ENCODE data around the gene USP53. TPM values are rescaled to one million over a fixed set of nuclear protein-coding genes. Genes with fewer than 3 reads are reported as not detected.
"Not testable (repeated sequence)": the region's sequence is repeated elsewhere in the genome, so short reads cannot be mapped to it uniquely, and the experiment has no call there.

The USP53 gene
- total RNA-seq, 1 donor from 2014 or later, result 18.5 TPM

GRCh38 chr4:119228406-119228805 is 15.9 kb downstream of the USP53 start:
- no peak for DNase-seq (ENCODE audit: low read depth in 2 of 2)

GRCh38 chr4:119229908-119230687 is 17.6 kb downstream of the USP53 start:
- no peak for DNase-seq (ENCODE audit: low read depth in 2 of 2)

- peak; percentile 20 to 36 for DNase-seq (ENCODE audit: low read depth in 2 of 2)
Observed at GRCh38 chr4:119231491-119231890, 19.0 kb downstream of the USP53 start.

DNA sequence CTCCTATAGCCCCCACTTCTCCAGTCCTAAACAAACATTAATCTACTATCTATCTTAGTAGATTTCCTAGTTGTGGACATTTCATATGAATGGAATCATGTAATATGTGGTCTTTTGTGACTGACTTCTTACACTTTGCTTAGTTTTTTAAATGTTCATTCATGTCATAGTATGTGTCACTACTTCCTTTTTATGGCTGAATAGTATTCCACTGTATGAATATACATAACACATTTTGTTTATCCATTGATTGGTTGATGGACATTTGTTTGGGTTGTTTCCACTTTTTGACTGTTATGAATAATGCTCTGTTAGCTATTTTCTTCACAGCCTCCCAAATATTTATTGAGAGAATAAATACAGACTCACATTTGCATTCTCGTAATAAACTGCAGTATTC is 19.8 kb downstream of the USP53 start:
- DNase-seq (ENCODE audit: low read depth in 2 of 2), result no peak

- DNase-seq (ENCODE audit: low read depth in 2 of 2), result no peak
Observed at GRCh38 chr4:119233191-119233590, 20.7 kb downstream of the USP53 start.

DNA sequence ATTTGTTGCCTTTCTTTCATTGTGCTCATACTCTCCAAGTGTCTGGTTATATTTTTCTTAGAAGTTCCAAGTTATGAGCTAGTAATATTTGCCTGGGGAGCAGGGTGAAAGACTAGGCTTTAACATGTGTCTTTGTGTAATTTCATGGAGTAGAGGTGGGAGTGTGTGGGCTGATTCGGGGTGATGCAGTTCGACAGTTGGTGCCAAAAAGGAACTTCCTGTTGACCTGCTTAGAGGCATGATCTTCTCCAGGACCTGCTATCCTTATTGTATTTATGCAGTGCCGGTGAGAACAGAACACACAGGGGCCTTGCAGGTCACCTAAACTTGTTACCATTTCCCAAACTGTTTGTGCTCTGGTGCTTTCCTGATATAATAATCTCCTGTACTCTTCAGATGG is 21.2 kb downstream of the USP53 start:
- DNase-seq (ENCODE audit: low read depth in 2 of 2), result peak; percentile 55 to 65

DNA sequence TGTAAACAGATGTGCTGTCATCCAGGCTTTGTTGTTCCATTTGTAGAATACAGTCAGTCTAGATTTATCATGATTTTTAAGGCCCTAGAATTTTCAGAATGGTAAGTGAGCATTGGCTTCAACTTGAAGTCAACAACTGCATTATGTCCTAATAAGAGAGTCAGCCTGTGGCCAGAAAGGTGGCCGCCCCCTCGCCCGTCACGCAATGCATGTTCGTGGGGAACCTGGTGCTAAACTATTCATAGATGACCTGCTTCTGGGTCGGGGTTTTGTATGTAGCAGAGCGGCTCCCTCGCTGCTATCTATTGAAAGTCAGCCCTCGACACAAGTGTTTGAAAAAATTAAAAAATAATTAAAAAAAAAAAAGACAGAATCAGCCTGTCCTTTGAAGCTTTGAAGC is 24.7 kb downstream of the USP53 start:
- DNase-seq (ENCODE audit: low read depth in 2 of 2), result no peak

DNA sequence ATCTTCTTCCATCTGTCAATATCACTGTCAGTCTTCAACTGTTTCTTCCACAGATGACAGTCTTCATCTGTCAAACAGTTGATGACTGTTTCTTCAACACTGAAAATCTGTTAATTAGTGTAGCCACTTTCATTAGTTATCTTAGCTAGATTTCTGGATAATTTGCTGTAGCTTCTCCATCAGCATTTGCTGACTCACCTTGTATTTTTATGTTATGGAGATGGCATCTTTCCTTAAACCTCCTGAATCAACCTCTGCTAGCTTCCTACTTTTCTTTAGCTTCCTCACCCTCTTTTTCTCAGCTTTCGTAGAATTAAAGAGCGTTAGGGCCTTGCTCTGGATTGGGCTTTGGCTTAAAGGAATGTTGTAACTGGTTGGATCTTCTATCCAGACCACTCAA is 25.1 kb downstream of the USP53 start:
- no peak for DNase-seq (ENCODE audit: low read depth in 2 of 2)

DNA sequence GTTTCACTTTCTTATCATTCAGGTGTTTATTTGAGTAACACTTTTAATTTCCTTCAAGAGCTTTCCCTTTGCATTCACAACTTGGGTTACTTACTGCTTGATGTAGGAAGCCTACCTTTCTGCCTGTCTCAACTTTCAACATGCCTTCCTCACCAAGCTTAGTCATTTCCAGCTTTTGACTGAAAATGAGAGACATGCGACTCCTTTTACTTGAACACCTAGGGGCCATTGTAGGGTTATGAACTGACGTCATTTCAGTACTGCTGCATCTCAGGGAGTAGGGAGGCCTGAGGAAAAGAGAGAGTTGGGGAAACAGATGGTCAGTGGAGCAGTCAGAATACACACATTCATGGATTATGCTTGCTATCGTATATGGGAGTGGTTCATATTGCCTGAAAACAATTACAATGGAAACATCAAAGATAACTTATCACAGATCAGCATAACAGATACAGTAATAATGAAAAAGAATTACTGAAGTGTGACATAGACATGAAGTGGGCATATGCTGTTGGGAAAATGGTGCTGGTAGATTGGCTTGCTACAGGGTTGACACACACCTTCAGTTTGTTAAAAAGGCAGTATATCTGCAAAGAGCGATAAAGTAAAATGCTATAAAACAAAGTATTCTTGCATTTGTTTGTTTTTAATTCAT is 25.7 kb downstream of the USP53 start:
- peak in 1 of 2 donors; percentile 81 for DNase-seq (ENCODE audit: low read depth in 2 of 2)

- DNase-seq (ENCODE audit: low read depth in 2 of 2), result no peak
Observed at GRCh38 chr4:119240128-119240527, 27.6 kb downstream of the USP53 start.

GRCh38 chr4:119240568-119240967 is 28.1 kb downstream of the USP53 start:
- no peak for DNase-seq (ENCODE audit: low read depth in 2 of 2)

GRCh38 chr4:119242417-119242816 is 29.9 kb downstream of the USP53 start:
- no peak for DNase-seq (ENCODE audit: low read depth in 2 of 2)

- DNase-seq (ENCODE audit: low read depth in 2 of 2), result no peak
Observed at GRCh38 chr4:119243868-119244267, 31.4 kb downstream of the USP53 start.

DNA sequence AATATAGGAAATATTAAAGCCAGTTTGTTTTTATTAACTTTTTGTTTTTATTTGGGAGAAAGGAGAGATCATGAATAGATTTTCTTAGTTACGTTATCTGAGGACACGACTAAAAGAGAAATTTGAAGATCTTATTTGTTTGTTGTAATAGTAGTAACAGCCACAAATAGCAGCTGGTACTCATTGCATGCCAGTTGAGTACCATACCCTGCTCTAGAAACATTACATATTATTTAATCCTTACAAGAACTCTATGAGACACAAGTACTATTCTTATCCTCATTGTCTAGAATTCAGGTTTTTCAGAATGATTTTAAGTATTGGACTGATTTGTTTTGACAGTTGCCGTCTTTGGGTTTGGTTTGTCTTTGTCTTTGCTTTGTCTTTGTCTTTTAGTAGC is 31.8 kb downstream of the USP53 start:
- peak in 1 of 2 donors; percentile 21 for DNase-seq (ENCODE audit: low read depth in 2 of 2)

DNA sequence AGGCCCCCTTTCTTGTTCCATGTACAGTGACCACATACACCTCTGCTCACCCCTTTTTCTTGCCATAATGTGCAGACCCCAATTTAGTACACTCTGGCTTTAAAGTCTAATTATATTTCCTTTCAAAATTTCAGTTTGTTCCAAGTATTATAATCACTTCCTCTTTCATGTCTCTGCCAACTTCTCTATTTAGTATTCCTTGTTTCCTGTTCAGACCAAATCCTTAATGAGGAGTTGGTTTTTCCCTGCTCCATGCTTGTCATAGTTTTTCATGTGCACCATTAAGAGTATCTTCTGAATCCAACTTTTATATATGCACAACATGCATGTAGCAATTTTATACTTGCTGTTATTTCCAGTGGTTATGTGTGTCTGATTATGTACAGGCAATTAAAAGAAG is 32.3 kb downstream of the USP53 start:
- DNase-seq (ENCODE audit: low read depth in 2 of 2), result peak in 1 of 2 donors; percentile 58

GRCh38 chr4:119246177-119246733 is 33.7 kb downstream of the USP53 start:
- no peak for DNase-seq (ENCODE audit: low read depth in 2 of 2)

- DNase-seq (ENCODE audit: low read depth in 2 of 2), result not testable (repeated sequence)
Observed at GRCh38 chr4:119251037-119251436, 38.5 kb downstream of the USP53 start.

DNA sequence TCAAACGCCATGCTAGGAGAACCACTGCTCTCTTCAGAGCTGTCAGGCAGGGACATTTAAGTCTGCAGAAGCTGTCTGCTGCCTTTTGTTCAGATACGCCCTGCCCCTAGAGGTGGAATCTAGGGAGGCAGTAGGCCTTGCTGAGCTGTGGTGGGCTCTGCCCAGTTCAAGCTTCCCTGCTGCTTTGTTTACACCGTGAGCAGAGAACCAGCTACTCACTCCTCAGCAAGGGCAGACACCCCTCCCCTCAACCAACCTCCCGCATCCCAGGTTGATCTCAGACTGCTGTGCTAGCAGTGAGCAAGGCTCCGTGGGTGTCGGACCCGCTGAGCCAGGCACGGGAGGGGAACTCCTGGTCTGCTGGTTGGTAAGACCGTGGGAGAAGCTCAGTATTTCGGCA is 42.7 kb downstream of the USP53 start:
- DNase-seq (ENCODE audit: low read depth in 2 of 2), result not testable (repeated sequence)

GRCh38 chr4:119260528-119260927 is 48.0 kb downstream of the USP53 start:
- no peak for DNase-seq (ENCODE audit: low read depth in 2 of 2)

DNA sequence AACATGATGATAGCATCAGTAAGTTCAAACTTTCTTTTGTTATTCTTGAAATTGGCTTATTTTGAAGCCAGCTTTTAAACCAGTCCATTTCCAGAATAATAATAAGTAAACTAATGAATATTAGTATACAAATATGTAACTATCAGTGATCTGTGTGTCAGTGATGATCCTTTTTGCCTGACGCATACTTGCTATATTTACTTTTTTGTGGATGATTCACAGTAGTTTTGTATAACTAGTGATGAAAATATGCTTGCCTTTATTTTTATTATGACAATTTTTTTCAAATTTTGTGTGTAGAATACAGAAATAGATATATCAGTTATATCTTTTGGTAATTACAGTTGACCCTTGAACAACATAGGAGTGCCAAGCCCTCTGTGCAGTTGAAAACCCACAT is 49.5 kb downstream of the USP53 start:
- no peak for DNase-seq (ENCODE audit: low read depth in 2 of 2)

DNA sequence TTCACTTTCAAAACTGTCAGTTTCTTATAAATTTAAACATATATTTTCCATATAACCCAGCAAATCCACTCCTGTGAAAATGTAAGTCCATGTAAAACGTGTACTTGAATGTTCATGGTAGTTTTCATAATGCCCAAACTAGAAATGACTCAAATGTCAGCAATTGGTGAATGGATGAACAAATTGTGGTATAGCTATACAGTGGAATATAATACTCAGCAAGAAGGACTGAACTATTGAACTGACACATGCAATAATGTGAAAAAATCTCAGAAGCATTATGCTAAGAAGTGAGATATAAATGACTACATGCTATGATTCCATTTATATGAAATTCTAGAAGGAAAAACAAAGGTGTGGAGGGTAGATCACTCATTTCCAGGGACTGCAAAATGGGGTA is 52.2 kb downstream of the USP53 start:
- no peak for DNase-seq (ENCODE audit: low read depth in 2 of 2)

DNA sequence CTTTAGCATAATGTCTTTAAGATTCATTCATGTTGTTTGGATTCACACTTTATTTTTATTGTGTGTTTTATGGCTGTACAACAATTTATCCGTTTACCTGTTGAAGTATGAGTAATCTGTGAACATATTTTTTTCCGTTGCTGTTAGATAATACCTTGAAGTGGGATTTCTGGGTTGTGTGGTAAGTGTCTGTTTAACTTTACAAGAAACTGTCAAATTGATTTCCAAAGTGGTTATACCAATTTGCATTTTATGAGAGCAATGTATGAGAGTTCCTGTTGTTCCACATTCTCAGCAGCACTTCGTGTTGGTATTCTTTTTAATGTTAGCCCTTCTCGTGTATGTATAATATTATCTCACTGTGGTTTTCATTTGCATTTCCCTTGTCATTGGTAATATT is 53.6 kb downstream of the USP53 start:
- DNase-seq (ENCODE audit: low read depth in 2 of 2), result no peak

DNA sequence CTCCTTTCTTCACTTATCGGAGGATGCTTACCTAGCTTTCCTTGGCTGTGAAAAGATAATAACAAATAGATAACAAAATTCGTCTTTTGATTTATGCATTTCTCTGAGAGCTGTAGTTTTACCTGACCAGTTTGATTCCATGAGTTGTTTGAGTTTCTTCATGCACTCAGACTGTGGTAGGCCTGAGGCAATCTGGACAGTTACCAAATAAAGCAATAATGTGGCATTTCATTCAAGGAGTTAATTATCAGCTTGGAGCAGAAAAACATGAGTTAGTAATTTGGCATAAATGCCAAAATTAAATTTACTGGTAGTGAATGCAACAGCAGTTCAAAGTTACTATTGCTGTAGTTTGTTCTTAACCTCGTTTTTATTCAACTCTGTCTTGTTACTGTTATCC is 56.0 kb downstream of the USP53 start:
- no peak for DNase-seq (ENCODE audit: low read depth in 2 of 2)
